ENCODE measurements around the gene CUTC. TPM values are rescaled to one million over a fixed set of nuclear protein-coding genes. Genes with fewer than 3 reads are reported as not detected.

Gene CUTC
- 25.4 TPM for total RNA-seq (2013)
- polyA plus RNA-seq: 10 to 100 TPM; 17.3 to 41.9 (median 35.5) TPM
- 5.3 and 7.6 TPM in 2 replicates for polyA minus RNA-seq
- 0.81 to 10.9 (median 6.2) reads per million in 11 experiments for total RNA-seq

GRCh38 chr10:99732033-99732842 is at the start of gene CUTC, which contains the start of gene COX15:
Gene CUTC, plus strand, starts transcription at chr10:99732234. Its CDS starts 115 bp downstream, at chr10:99732349.
Gene COX15, minus strand, starts transcription at chr10:99732127. Its CDS starts 78 bp downstream, at chr10:99732049.
- peak within 1 kb of the TSS; percentile 88 to 90 for H3K27ac ChIP-seq (ENCODE audit: low read depth in 1 of 2, low read length in 2 of 2)
- peak within 1 kb of the TSS; percentile 85 for H3K9ac ChIP-seq (ENCODE audit: insufficient read depth, low read length, poor library complexity, severe bottlenecking)
- peak within 1 kb of the TSS; percentile 90 for H2AFZ ChIP-seq (ENCODE audit: insufficient read depth, low read depth, low read length, poor library complexity, severe bottlenecking)
- peaks cover 26 to 41% of the 10 kb centered on the region in 2 donors for H3K36me3 ChIP-seq (replicated peaks in 1 of 2; ENCODE audit: control insufficient read depth in 1 of 2, insufficient read depth in 2 of 2, low read length in 2 of 2)
- TF ChIP-seq CTCF (IDR thresholded peaks at IDR 0.05): peak; percentile 24
- H3K4me1 ChIP-seq (ENCODE audit: control insufficient read depth in 1 of 2, insufficient read depth in 2 of 2, low read length in 2 of 2): peaks cover 20 to 30% of the 10 kb centered on the region in 2 donors
- Mint-ChIP-seq H3K27ac (peak within 1 kb of the TSS; percentile 91 to 99 (median 99)), H3K4me1 (peaks cover 18% of the 10 kb centered on the region), H3K36me3 (peaks cover 28 to 39% of the 10 kb centered on the region in 2 donors), H3K9me3 (no peaks in the 10 kb centered on the region), H3K27me3 (ENCODE audit: low read depth in 3 of 3) (peaks cover 0 to 3% (median 0%) of the 10 kb centered on the region in 3 donors), H3K4me3 (peak within 1 kb of the TSS; percentile 99 to 100)
- H3K79me2 ChIP-seq (ENCODE audit: insufficient read depth, low read length): peaks cover 47% of the 10 kb centered on the region
- DNase-seq: peak; percentile 94 to 96 (median 96)
- no peaks in the 10 kb centered on the region for H4K20me1 ChIP-seq (ENCODE audit: insufficient read depth, low read length)
- peak within 1 kb of the TSS; percentile 86 for H3K4me2 ChIP-seq (replicated peaks; ENCODE audit: extremely low read depth, low read length, poor library complexity, severe bottlenecking)
- intact Hi-C loops (cut with micrococcal nuclease): no loop called here
- H3K27me3 ChIP-seq (ENCODE audit: control insufficient read depth in 2 of 2, insufficient read depth in 2 of 2, low read length in 2 of 2): no peaks in the 10 kb centered on the region
- H3K4me3 ChIP-seq (replicated peaks in 1 of 3; ENCODE audit: low read depth in 2 of 3, low read length in 3 of 3): peak within 1 kb of the TSS; percentile 85 to 97 (median 92)
- under 1% methylated on average over 73 of the region's 73 CpGs for WGBS (ENCODE audit: insufficient coverage)
- H3K9me3 ChIP-seq (replicated peaks in 1 of 2; ENCODE audit: control insufficient read depth in 1 of 2, insufficient read depth in 1 of 2, low read length in 2 of 2): no peaks in the 10 kb centered on the region

- intact Hi-C loops (cut with micrococcal nuclease): no loop called here
- Mint-ChIP-seq H3K9me3 (peaks cover 0 to 2% (median 0%) of the 10 kb centered on the region in 7 donors), H3K4me1 (peaks cover 32% of the 10 kb centered on the region), H3K27me3 (ENCODE audit: low read depth in 3 of 3) (no peaks in the 10 kb centered on the region), H3K4me3 (no peak overlapping the region), H3K36me3 (peaks cover 17 to 33% of the 10 kb centered on the region in 2 donors), H3K27ac (peak overlapping the region in 2 of 7 donors; percentile 1 to 3)
- H3K27me3 ChIP-seq (ENCODE audit: control insufficient read depth in 2 of 2, insufficient read depth in 2 of 2, low read length in 2 of 2): no peaks in the 10 kb centered on the region
- no peak for DNase-seq
- no peak for TF ChIP-seq CTCF (IDR thresholded peaks at IDR 0.05)
- no peaks in the 10 kb centered on the region for H3K9me3 ChIP-seq (replicated peaks in 1 of 2; ENCODE audit: control insufficient read depth in 1 of 2, insufficient read depth in 1 of 2, low read length in 2 of 2)
- H2AFZ ChIP-seq (ENCODE audit: insufficient read depth, low read depth, low read length, poor library complexity, severe bottlenecking): no peak overlapping the region
- no peak overlapping the region for H3K4me3 ChIP-seq (replicated peaks in 1 of 3; ENCODE audit: low read depth in 2 of 3, low read length in 3 of 3)
- no peak overlapping the region for H3K4me2 ChIP-seq (replicated peaks; ENCODE audit: extremely low read depth, low read length, poor library complexity, severe bottlenecking)
- no peak overlapping the region for H3K9ac ChIP-seq (ENCODE audit: insufficient read depth, low read length, poor library complexity, severe bottlenecking)
- H3K27ac ChIP-seq (ENCODE audit: low read depth in 1 of 2, low read length in 2 of 2): no peak overlapping the region
- no peaks in the 10 kb centered on the region for H3K79me2 ChIP-seq (ENCODE audit: insufficient read depth, low read length)
- no peaks in the 10 kb centered on the region for H4K20me1 ChIP-seq (ENCODE audit: insufficient read depth, low read length)
- WGBS (ENCODE audit: insufficient coverage): no CpG with 5 or more reads among the region's 1 CpG
- peaks cover 12 to 21% of the 10 kb centered on the region in 2 donors for H3K4me1 ChIP-seq (ENCODE audit: control insufficient read depth in 1 of 2, insufficient read depth in 2 of 2, low read length in 2 of 2)
- peaks cover 7 to 26% of the 10 kb centered on the region in 2 donors for H3K36me3 ChIP-seq (replicated peaks in 1 of 2; ENCODE audit: control insufficient read depth in 1 of 2, insufficient read depth in 2 of 2, low read length in 2 of 2)
These were observed 49.3 kb upstream of the CUTC start for GRCh38 chr10:99682752-99683151.
